ENCODE results near the gene RINL.

The RINL gene

DNA sequence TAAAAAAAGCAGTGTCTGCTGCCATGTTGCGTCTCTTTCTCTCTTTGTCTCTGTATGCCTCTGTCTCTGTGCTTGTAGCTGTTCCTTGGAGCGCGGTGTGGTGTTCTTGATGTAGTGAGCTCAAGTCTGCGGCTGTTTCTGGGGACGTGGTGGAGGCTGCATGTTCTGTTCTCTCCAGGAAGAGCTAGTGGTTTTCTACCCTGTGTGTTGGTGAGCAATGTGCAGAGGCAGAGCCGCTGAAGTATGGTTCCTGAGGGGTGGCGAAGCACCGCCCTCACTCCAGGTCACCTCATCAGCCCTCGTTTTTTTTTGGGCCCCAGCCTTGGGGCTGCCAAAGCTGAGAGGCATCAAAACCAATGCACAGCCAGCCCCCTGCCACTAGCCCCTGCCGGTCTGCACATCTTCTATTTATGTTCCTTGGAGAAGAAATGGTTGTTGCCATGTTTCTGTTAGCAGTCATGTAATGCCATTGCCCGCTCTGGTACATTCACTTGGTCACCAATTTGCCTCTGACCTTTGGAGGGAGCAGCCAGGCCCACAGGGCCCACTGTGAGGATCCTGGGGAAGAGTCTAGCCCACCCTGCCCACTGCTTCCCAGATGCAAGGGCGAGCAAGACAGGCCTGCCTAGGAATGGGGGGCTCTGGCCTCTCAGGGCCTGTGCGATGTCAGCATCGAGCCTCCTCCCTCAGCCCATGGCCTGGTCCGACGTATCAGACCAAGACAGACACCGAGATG is 35.5 kb downstream of the RINL start:
- no peak for DNase-seq (ENCODE audit: low spot score)
- in situ Hi-C loops (cut with MboI; ENCODE audit: low sequenced_read_pairs, unreplicated experiment), result no loop called here
- TF ChIP-seq, protein P1, sequence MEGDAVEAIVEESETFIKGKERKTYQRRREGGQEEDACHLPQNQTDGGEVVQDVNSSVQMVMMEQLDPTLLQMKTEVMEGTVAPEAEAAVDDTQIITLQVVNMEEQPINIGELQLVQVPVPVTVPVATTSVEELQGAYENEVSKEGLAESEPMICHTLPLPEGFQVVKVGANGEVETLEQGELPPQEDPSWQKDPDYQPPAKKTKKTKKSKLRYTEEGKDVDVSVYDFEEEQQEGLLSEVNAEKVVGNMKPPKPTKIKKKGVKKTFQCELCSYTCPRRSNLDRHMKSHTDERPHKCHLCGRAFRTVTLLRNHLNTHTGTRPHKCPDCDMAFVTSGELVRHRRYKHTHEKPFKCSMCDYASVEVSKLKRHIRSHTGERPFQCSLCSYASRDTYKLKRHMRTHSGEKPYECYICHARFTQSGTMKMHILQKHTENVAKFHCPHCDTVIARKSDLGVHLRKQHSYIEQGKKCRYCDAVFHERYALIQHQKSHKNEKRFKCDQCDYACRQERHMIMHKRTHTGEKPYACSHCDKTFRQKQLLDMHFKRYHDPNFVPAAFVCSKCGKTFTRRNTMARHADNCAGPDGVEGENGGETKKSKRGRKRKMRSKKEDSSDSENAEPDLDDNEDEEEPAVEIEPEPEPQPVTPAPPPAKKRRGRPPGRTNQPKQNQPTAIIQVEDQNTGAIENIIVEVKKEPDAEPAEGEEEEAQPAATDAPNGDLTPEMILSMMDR (IDR thresholded peaks at IDR 0.05; ENCODE audit: borderline replicate concordance, control extremely low read depth, extremely low read depth, insufficient read depth, missing control alignments), result no peak

DNA sequence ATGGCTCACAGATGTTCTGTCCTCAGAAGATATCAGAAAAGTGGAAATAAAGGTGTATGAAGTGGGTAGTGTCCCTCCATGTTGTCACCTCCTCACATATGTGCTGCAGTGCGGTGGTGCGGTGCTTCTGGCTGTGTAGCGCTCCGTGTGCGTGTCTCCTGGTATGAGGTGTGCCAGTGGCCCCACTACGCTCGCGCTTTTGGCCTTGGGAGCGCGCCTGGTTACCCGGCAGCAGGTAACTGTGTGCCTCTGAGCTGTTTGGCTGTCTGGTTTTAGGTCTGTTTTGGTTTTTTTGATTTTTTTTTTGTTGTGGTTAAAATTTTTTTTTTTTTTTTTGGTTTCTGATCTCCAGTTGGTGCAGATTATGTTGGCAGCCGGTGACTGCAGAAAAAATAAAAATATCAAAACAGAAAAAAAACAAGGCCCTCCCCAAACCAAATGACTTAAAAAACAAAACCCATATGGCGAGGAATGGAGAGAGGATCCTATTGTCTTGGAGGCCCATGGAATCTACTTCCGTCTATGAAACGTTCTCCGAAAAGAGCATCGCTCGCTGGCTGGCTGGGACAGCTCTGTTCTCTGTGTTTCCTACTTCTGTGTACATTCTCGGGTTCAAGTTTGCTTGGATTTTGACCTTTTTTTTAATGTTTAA is 36.2 kb downstream of the RINL start:
- TF ChIP-seq, protein P1 (IDR thresholded peaks at IDR 0.05; ENCODE audit: borderline replicate concordance, control extremely low read depth, extremely low read depth, insufficient read depth, missing control alignments), result no peak
- DNase-seq (ENCODE audit: low spot score), result no peak
- in situ Hi-C loops (cut with MboI; ENCODE audit: low sequenced_read_pairs, unreplicated experiment), result no loop called here

DNA sequence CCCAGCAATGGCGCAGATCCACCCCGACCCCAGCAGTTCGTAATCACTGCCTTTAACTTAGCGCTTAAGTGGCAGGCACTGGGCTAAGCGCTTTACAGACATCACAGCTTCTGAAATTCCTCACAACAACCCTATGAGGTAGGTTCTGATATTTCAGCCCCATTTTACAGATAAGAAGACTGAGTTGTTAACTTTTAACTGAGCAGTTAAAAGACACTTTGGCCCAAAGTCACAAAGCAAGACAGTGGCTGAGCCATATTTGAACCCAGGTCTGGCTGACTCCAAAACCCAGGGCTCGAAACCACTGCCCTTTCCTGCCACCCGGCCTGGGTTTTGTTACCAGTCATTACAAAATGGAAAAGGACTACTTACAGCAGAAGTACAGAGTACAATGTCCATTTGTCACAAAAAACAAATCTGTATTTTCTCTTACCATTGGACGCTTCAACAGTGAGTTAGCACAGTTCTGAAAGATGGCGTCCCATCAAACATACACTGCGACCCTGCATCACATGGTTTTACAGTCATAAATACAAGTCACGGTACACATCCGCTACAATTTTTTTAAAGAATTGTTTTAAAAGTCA is 36.8 kb downstream of the RINL start:
- in situ Hi-C loops (cut with MboI; ENCODE audit: low sequenced_read_pairs, unreplicated experiment), result no loop called here
- DNase-seq (ENCODE audit: low spot score), result no peak
- TF ChIP-seq, protein P1 (IDR thresholded peaks at IDR 0.05; ENCODE audit: borderline replicate concordance, control extremely low read depth, extremely low read depth, insufficient read depth, missing control alignments), result no peak

DNA sequence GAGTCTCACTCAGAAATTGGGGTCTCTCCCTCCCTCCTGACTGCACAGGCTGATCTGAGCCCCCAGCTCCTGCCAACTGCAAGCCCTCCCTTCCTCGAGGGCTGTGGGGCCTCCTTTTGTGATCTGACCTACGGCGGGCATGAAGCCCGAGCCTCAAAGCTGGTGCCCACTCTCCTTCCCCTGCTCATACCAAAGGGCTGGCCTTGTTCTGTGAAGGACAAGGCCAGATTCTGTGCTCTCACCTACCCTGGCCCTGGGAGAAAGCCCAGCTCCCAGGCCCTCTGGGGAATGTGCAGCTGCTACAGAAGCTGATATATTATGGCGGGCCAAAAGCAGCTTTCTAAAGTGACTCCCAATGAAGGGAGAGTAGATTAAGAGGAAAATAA is 37.5 kb downstream of the RINL start:
- in situ Hi-C loops (cut with MboI; ENCODE audit: low sequenced_read_pairs, unreplicated experiment), result no loop called here
- TF ChIP-seq, protein P1 (IDR thresholded peaks at IDR 0.05; ENCODE audit: borderline replicate concordance, control extremely low read depth, extremely low read depth, insufficient read depth, missing control alignments), result no peak
- no peak for DNase-seq (ENCODE audit: low spot score)

DNA sequence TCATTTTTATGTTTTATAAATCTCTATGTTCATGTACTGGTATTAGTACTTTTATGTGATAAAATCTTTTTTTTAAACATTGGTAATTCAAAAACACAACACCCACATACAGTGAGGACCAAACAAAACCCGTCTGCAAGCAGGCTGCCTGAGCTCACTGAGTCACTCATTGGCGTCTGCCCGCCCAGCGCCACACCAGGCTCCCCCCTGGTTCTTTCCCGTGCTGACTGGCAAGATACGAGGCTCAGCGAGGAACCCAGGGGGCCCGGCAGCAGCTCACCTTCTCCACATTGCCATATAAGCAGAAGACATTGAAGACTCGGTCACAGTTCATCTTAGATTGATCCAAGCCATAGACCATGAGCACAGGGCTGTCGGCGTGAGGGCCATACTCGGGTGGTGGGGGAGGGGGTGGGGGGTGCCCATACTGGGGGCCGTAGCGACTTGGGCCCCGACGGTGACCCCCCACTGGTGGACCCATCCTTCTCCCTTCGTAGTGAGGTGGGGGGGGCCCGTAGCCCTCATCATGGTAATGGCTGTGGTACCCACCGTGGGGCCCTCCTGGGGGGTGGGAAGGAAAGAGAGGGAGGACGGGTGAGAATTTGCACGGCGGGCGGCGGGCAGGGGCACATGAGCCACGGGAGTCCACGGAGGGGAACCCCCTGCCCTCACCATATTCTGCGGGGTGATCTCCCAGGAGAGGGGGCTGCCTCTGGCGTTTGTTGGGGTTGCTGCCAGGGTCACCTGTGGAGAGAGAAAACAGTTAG is 38.1 kb downstream of the RINL start:
- TF ChIP-seq, protein P1 (IDR thresholded peaks at IDR 0.05; ENCODE audit: borderline replicate concordance, control extremely low read depth, extremely low read depth, insufficient read depth, missing control alignments), result no peak
- DNase-seq (ENCODE audit: low spot score), result no peak
- in situ Hi-C loops (cut with MboI; ENCODE audit: low sequenced_read_pairs, unreplicated experiment), result no loop called here

DNA sequence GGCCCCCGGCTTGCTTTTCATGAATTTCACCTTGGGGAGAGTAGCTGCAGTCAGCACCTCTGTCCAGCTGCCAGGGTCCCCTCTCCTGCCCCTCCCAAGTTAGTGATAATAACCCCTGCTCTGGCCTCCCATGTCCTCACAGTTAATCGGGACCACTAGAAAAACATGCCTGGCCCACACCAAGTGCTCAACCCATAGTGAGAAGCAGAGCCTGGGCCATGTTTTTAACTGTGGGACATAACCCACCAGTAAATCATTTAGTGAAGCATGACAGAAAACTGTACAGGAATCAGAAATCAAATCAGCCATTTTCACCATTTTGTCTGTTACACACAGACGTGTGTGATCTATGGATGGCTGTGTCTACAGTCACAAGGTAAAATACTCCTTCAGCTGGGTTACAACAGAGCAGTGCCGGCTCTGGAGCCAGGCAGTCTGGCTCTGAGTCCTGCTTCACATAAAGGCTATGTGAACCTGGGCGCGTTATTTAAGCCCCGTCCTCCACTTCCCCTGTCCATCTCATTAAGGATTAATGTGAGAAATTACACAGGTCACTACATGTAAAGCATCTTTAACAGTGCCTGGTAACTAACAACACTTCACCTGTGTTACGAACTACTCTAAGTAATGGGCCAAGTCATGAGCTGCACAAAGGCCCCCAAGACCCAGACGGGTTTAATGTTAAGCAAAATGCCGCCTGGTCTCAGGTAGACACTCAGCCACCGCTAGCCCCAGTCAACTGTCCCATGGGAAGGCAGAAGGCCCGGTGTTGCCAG is 38.9 kb downstream of the RINL start:
- DNase-seq (ENCODE audit: low spot score), result no peak
- TF ChIP-seq, protein P1 (IDR thresholded peaks at IDR 0.05; ENCODE audit: borderline replicate concordance, control extremely low read depth, extremely low read depth, insufficient read depth, missing control alignments), result no peak
- in situ Hi-C loops (cut with MboI; ENCODE audit: low sequenced_read_pairs, unreplicated experiment), result no loop called here
